Measurements from ENCODE around the gene SLF2. TPM values are rescaled to one million over a fixed set of nuclear protein-coding genes. Genes with fewer than 3 reads are reported as not detected.

The SLF2 gene
- total and polyA plus RNA-seq, 9 of the 15 experiments (the other 6 are each of a cell fraction or from before 2014, with no cell fraction given): 1.7 to 18.4 (median 7.8) TPM

- no peaks in the 10 kb centered on the region; a peak in 1 of 5 replicates for H3K4me1 ChIP-seq (replicated peaks in 1 of 2; ENCODE audit: control insufficient read depth in 2 of 2, insufficient read depth in 2 of 2, low read length in 2 of 2)
- no peaks in the 10 kb centered on the region for H3K36me3 ChIP-seq (ENCODE audit: control insufficient read depth, insufficient read depth, low read length)
- no TSS peak for BruUV-seq (replicated peaks)
- FAIRE-seq (no peak), ATAC-seq (no peak), DNase-seq (ENCODE audit: extremely low read depth in 1 of 4, low spot score in 3 of 4) (no peak)
- peaks cover 10% of the 10 kb centered on the region for H4K20me1 ChIP-seq (replicated peaks; ENCODE audit: control insufficient read depth, insufficient read depth, low read length)
- H3K4me3 ChIP-seq: no peak overlapping the region
- ChIA-PET POLR2A (no interaction called here), CTCF (ENCODE audit: low intra/inter-chr PET ratio) (no interaction called here)
- H3K79me2 ChIP-seq (ENCODE audit: control insufficient read depth, insufficient read depth, low read length): no peaks in the 10 kb centered on the region
- WGBS (ENCODE audit: insufficient coverage, low coverage, missing lambda C conversion rate): 0% methylated on average over 1 of the region's 3 CpGs
- no peak overlapping the region for H3K27ac ChIP-seq (ENCODE audit: extremely low read depth, low read depth, low read length)
- H3K27me3 ChIP-seq (ENCODE audit: control insufficient read depth in 2 of 2, insufficient read depth in 2 of 2, low read length in 2 of 2): peaks cover 11 to 62% of the 10 kb centered on the region in 2 experiments; a peak in 4 of 5 replicates
- no peak overlapping the region for H3K9ac ChIP-seq (ENCODE audit: insufficient read depth in 1 of 2, low read depth in 2 of 2, low read length in 2 of 2)
- intact Hi-C loops (cut with micrococcal nuclease) (no loop called here), in situ Hi-C loops (cut with MboI) (loop anchor here (25.0 kb wide), 1 partner anchor 306 kb away; no protein-coding TSS in a partner anchor)
- no peak overlapping the region for H2AFZ ChIP-seq (ENCODE audit: low read depth, low read length)
- no peaks in the 10 kb centered on the region for H3K9me3 ChIP-seq (replicated peaks; ENCODE audit: control insufficient read depth, insufficient read depth, low read depth, low read length)
- TF ChIP-seq PRMT5 (CRISPR knock-in tag; IDR thresholded peaks at IDR 0.05) (no peak), FOXJ3 (CRISPR knock-in tag; IDR thresholded peaks at IDR 0.05) (no peak), SP1 (CRISPR knock-in tag; IDR thresholded peaks at IDR 0.05) (no peak), PKNOX1 (IDR thresholded peaks at IDR 0.05) (no peak), CREB3L1 (IDR thresholded peaks at IDR 0.05; ENCODE audit: borderline replicate concordance, low read depth) (no peak), ETV5 (CRISPR knock-in tag; IDR thresholded peaks at IDR 0.05; ENCODE audit: low read depth) (no peak), ZBTB7A (IDR thresholded peaks at IDR 0.05; ENCODE audit: borderline replicate concordance, control insufficient read depth, low read depth, low read length) (no peak), SMAD1 (IDR thresholded peaks at IDR 0.05; ENCODE audit: low read depth, low read length, partially characterized antibody) (no peak)
- H3K9me1 ChIP-seq (ENCODE audit: control insufficient read depth, insufficient read depth, low read length): peaks cover under 1% of the 10 kb centered on the region
- no peak overlapping the region for H3K4me2 ChIP-seq (ENCODE audit: insufficient read depth, low read length)
Measured at GRCh38 chr10:100868382-100868781, 44.4 kb upstream of the SLF2 start.
